Adrenal gland (tissue), 5 donors: ENCODE data around the gene FJX1.

Experiments
- CTCF ChIP-seq, 6 experiments: fragments of 450-650 bp in 4 of 6; fragments of 200-600 bp in 2 of 6; sonication (generic) in 1 of 6; IDR thresholded peaks; 1 replicate in 5 of 6; 2 replicates in 1 of 6; pipeline versions ENCODE4 v1.5.1 to v1.8.0; 2016 to 2021; ENCODE audit warnings: antibody characterized with exemption in 6 of 6, mild to moderate bottlenecking in 2 of 6, moderate library complexity in 1 of 6
- POLR2A ChIP-seq, 2 donors: fragments of 450-650 bp; IDR thresholded peaks; one replicate each; pipeline ENCODE4 v1.6.1; 2017; ENCODE audit warnings: antibody characterized with exemption in 2 of 2, mild to moderate bottlenecking in 2 of 2, moderate library complexity in 1 of 2
- donor health status: DM: no; HTN: no; CAD: no.

DNA sequence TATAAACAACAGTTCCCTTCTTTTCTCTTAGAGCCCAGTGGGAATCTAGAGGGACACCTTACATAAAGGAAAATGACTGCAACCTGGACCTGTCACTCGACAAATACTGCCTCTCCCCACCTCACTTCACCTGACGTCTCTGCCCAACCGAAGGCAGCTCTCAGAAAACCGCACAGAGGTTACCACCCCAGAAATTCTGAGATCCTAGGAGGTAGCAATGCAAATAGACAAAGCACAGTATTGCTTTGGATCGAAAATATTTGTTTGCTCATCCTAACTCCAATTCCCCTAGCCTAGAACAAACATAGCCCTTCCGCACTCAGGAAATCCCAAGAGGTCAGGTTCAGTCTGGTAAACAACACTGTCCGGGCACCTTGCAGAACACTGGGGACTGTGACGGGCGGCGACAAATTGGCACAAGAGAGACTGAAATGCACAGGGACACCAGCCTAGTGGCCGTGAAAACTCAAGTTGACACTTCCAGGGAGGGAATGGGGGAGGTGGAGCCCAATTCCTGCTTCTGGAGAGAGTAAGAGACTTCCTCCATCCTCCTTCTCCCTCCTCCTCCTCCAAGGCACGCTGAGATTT, 43.9 kb downstream of the FJX1 start:
- no peak for TF ChIP-seq CTCF (IDR thresholded peaks at IDR 0.05)
- no peak for TF ChIP-seq POLR2A (IDR thresholded peaks at IDR 0.05)
